Effector memory CD4-positive, alpha-beta T cell (primary cell): ENCODE results near the gene FRMPD4.

Source experiments
- DNase-seq, 3 donors: peaks; one replicate each; pipeline ENCODE4 v3.0.0-alpha.2; 2020
- H3K27ac ChIP-seq: 2 replicates; pipeline ENCODE4 v1.7.0; 2013; ENCODE audit warnings: mild to moderate bottlenecking, low read length, moderate library complexity; ENCODE audit not compliant: insufficient read depth, poor library complexity, severe bottlenecking
- H3K27me3 ChIP-seq: replicated peaks from 2 replicates; pipeline ENCODE4 v1.7.0; 2013; ENCODE audit warnings: mild to moderate bottlenecking, low read length; ENCODE audit not compliant: insufficient read depth, control insufficient read depth, poor library complexity, severe bottlenecking
- H3K36me3 ChIP-seq: 2 replicates; pipeline ENCODE4 v1.7.0; 2013; ENCODE audit warnings: mild to moderate bottlenecking, low read length, moderate library complexity; ENCODE audit not compliant: control insufficient read depth, insufficient read depth
- H3K4me1 ChIP-seq: 2 replicates; pipeline ENCODE4 v1.7.0; 2013; ENCODE audit warnings: low read length, mild to moderate bottlenecking; ENCODE audit not compliant: control insufficient read depth, insufficient read depth, poor library complexity, severe bottlenecking
- H3K4me3 ChIP-seq: 2 replicates; pipeline ENCODE4 v1.7.0; 2013; ENCODE audit warnings: low read length, low read depth, mild to moderate bottlenecking; ENCODE audit not compliant: insufficient read depth, poor library complexity, severe bottlenecking
- H3K9me3 ChIP-seq: 2 replicates; pipeline ENCODE4 v1.7.0; 2013; ENCODE audit warnings: mild to moderate bottlenecking, low read length, moderate library complexity; ENCODE audit not compliant: control insufficient read depth

FRMPD4 gene

GRCh38 chrX:12647230-12647629, 509.0 kb downstream of the FRMPD4 start:
- Histone ChIP-seq H3K27me3 (no peaks in the 10 kb centered on the region), H3K27ac (no peak overlapping the region), H3K9me3 (no peaks in the 10 kb centered on the region), H3K4me1 (no peaks in the 10 kb centered on the region), H3K36me3 (no peaks in the 10 kb centered on the region), H3K4me3 (no peak overlapping the region)
- no peak for DNase-seq

- no peak for DNase-seq
- no peak overlapping the region for H3K27ac ChIP-seq
- no peak overlapping the region for H3K4me3 ChIP-seq
- no peaks in the 10 kb centered on the region for H3K27me3 ChIP-seq
- H3K4me1 ChIP-seq: no peaks in the 10 kb centered on the region
- no peaks in the 10 kb centered on the region for H3K36me3 ChIP-seq
- no peaks in the 10 kb centered on the region for H3K9me3 ChIP-seq
Measured at GRCh38 chrX:12648995-12649394, 510.7 kb downstream of the FRMPD4 start.

- Histone ChIP-seq H3K36me3 (no peaks in the 10 kb centered on the region), H3K4me3 (no peak overlapping the region), H3K9me3 (no peaks in the 10 kb centered on the region), H3K27me3 (no peaks in the 10 kb centered on the region), H3K4me1 (no peaks in the 10 kb centered on the region), H3K27ac (no peak overlapping the region)
- no peak for DNase-seq
Measured at GRCh38 chrX:12657433-12657832, 519.2 kb downstream of the FRMPD4 start.

GRCh38 chrX:12657881-12658280, 519.6 kb downstream of the FRMPD4 start:
- H3K36me3 ChIP-seq: no peaks in the 10 kb centered on the region
- no peaks in the 10 kb centered on the region for H3K27me3 ChIP-seq
- H3K27ac ChIP-seq: no peak overlapping the region
- H3K4me1 ChIP-seq: no peaks in the 10 kb centered on the region
- no peak for DNase-seq
- no peak overlapping the region for H3K4me3 ChIP-seq
- H3K9me3 ChIP-seq: no peaks in the 10 kb centered on the region

GRCh38 chrX:12661464-12661863, 523.2 kb downstream of the FRMPD4 start:
- DNase-seq: no peak
- Histone ChIP-seq H3K27ac (no peak overlapping the region), H3K27me3 (no peaks in the 10 kb centered on the region), H3K36me3 (no peaks in the 10 kb centered on the region), H3K4me3 (no peak overlapping the region), H3K4me1 (no peaks in the 10 kb centered on the region), H3K9me3 (no peaks in the 10 kb centered on the region)

GRCh38 chrX:12672367-12673106, 534.3 kb downstream of the FRMPD4 start:
- Histone ChIP-seq H3K4me3 (no peak overlapping the region), H3K27ac (no peak overlapping the region), H3K27me3 (no peaks in the 10 kb centered on the region), H3K36me3 (no peaks in the 10 kb centered on the region), H3K4me1 (no peaks in the 10 kb centered on the region), H3K9me3 (no peaks in the 10 kb centered on the region)
- no peak for DNase-seq

- no peak for DNase-seq
- no peaks in the 10 kb centered on the region for H3K36me3 ChIP-seq
- H3K4me1 ChIP-seq: no peaks in the 10 kb centered on the region
- no peak overlapping the region for H3K27ac ChIP-seq
- H3K9me3 ChIP-seq: no peaks in the 10 kb centered on the region
- H3K4me3 ChIP-seq: no peak overlapping the region
- H3K27me3 ChIP-seq: no peaks in the 10 kb centered on the region
Measured at GRCh38 chrX:12673487-12673886, 535.2 kb downstream of the FRMPD4 start.

GRCh38 chrX:12679522-12679921, 541.2 kb downstream of the FRMPD4 start:
- Histone ChIP-seq H3K4me1 (no peaks in the 10 kb centered on the region), H3K27ac (no peak overlapping the region), H3K27me3 (no peaks in the 10 kb centered on the region), H3K36me3 (no peaks in the 10 kb centered on the region), H3K4me3 (no peak overlapping the region), H3K9me3 (no peaks in the 10 kb centered on the region)
- no peak for DNase-seq

GRCh38 chrX:12681047-12681446, 542.8 kb downstream of the FRMPD4 start:
- no peak overlapping the region for H3K27ac ChIP-seq
- no peaks in the 10 kb centered on the region for H3K27me3 ChIP-seq
- no peaks in the 10 kb centered on the region for H3K9me3 ChIP-seq
- H3K36me3 ChIP-seq: no peaks in the 10 kb centered on the region
- no peak overlapping the region for H3K4me3 ChIP-seq
- no peaks in the 10 kb centered on the region for H3K4me1 ChIP-seq
- DNase-seq: no peak

- Histone ChIP-seq H3K27ac (no peak overlapping the region), H3K27me3 (no peaks in the 10 kb centered on the region), H3K36me3 (no peaks in the 10 kb centered on the region), H3K4me1 (no peaks in the 10 kb centered on the region), H3K4me3 (no peak overlapping the region), H3K9me3 (no peaks in the 10 kb centered on the region)
- no peak for DNase-seq
Measured at GRCh38 chrX:12685541-12685940, 547.3 kb downstream of the FRMPD4 start.
